ENCODE results near the gene CDHR4.
"Not testable (repeated sequence)": the region's sequence is repeated elsewhere in the genome, so short reads cannot be mapped to it uniquely, and the experiment has no call there.

Gene CDHR4

GRCh38 chr3:49803465-49804140 lies 3.9 kb upstream of the CDHR4 start:
- peak; percentile 43 for DNase-seq

- peak; percentile 82 for DNase-seq
Observed at GRCh38 chr3:49802719-49803464, 3.2 kb upstream of the CDHR4 start, which contains the start of gene INKA1. INKA1 (plus strand) TSS chr3:49803261; CDS start chr3:49803393, 132 bp downstream.

GRCh38 chr3:49801160-49801559 lies 1.5 kb upstream of the CDHR4 start:
- no peak for DNase-seq

DNA sequence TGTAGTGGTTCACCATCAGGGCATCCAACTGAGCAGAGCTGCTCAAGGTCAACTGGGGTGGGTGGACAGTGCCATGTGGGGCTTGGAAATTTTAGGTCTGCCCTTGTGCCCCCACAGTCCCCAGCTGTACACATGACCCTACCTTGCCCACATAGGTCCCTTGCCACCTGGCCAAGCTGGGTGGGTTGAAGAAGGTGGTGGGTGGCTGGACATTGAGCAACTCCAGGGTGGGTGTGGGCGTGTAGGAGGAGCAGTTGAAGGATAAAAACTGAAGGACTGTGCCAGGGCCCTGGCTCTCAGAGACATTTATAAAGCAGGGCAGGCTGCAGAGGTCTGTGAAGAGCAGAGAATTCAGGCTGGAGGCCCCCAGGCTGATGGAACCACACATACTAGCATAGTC lies 568 bp downstream of the CDHR4 start:
- DNase-seq: no peak

- no peak for DNase-seq
Observed at GRCh38 chr3:49794926-49795905, 4.5 kb downstream of the CDHR4 start.

- DNase-seq: no peak
Observed at GRCh38 chr3:49794431-49794830, 5.2 kb downstream of the CDHR4 start.

DNA sequence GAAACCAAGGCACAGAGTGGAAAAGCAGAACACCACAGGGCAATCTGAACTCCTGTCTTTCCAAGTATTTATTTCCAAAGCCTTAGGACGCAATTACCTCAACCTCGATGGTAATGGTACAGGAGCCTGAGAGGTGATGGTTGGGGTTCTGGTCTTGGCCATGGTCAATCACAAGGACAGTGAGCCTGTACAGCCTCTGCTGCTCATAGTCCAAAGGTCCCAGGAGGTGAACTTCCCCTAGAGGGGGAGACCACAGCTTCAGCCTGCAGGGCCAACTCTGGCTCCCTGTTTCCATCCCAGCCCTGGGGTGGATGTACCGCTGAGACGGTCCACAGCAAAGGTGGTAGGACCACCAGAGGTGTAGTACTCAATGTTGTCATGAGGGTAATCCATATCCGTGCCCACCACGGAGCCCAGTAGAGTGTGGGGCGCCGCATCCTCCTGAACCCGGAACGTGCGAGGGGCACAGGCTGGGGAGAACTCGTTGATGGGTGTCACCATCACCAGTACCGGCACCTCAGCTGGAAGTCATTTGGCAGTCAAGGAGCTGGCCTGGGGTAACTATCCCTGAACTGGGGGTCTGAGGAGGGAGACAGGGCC lies 6.1 kb downstream of the CDHR4 start:
- no peak for DNase-seq

GRCh38 chr3:49792371-49793150 lies 7.1 kb downstream of the CDHR4 start:
- DNase-seq: no peak

- DNase-seq: no peak
Observed at GRCh38 chr3:49791571-49791970, 8.1 kb downstream of the CDHR4 start.

DNA sequence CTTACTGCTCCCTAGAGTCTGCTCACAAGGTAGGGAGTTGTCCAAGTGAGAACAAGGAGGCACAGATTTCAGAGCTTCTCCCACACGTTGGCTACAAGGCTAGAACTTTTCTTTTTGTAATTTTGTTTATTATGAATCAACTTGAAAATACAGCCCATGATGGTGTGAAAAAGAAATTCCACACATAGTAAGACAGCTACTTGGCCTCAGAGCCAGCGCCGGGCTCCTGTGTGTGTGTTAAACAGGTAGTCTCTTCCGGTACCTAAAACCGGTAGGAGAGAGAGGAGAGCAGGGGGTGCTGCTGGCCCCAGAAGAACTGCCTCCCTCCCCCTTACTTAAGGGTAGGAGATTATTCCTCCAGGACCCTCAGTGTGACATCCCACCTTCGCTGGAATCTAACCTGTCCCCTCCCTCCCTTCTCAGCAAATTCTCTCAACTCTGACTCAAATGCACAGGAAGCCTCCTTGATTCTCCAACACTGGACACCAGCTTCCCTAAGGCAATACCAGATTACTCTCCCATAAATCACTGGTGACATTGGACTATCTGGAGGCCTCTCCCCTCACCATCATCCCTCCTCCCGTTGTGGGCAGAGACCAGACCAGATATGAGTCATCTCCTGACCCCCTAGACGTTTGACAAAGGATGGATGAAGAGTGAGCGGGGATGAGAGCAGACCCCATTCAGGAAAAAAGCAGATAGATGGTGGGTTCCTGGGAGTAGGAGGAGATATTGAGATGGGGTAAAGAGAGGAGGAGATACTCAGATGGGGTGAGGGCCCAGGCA lies 8.9 kb downstream of the CDHR4 start:
- DNase-seq: no peak

DNA sequence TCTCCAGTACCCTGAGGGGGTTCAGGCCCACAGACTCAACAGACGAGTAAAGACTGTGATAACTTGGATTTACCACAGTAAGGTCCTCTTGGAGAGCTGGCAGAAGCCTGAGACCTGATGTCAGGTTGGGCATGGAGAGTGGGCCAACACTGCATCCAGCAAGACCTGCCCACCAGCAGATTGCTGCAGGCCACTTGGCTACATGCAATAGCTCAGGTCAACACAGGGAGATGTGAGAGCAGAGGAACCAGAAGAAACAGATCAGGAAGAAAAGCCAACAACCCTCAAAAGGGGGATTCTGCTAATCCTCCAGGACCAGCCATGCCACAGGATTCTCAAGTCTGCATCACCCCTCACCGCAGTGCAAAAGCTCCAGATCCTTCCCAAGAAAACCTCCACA lies 11.6 kb downstream of the CDHR4 start:
- DNase-seq: no peak

DNA sequence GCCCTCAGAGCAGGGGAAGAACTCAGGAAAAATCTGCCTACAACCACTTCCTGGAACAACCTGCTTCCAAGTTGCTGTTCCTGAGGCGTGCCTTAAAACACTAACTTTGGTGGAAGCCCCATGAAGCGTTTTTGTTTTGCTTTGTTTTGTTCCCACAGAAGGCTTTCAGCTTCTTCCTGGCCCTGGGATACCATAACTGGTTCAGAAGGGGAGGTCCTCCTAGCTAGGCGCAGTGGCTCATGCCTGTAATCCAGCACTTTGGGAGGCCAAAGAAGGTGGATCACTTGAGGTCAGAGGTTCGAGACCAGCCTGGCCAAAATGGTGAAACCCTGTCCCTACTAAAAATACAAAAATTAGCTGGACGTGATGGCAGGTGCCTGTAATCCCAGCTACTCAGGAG lies 12.1 kb downstream of the CDHR4 start:
- no peak for DNase-seq

DNA sequence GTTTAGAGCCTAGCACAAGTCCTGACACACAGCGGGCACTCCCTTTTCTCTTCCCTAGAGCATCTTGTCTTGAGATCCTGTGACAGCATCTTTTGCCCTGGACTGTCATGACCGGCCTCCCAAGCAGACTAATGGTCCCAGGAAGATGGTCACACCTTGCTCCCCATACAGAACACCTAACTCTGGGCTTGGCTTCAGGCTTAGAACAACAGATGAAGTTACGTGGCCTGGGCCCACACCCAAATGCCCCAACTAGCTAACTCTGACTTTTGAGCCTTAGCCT lies 12.6 kb downstream of the CDHR4 start:
- no peak for DNase-seq

DNA sequence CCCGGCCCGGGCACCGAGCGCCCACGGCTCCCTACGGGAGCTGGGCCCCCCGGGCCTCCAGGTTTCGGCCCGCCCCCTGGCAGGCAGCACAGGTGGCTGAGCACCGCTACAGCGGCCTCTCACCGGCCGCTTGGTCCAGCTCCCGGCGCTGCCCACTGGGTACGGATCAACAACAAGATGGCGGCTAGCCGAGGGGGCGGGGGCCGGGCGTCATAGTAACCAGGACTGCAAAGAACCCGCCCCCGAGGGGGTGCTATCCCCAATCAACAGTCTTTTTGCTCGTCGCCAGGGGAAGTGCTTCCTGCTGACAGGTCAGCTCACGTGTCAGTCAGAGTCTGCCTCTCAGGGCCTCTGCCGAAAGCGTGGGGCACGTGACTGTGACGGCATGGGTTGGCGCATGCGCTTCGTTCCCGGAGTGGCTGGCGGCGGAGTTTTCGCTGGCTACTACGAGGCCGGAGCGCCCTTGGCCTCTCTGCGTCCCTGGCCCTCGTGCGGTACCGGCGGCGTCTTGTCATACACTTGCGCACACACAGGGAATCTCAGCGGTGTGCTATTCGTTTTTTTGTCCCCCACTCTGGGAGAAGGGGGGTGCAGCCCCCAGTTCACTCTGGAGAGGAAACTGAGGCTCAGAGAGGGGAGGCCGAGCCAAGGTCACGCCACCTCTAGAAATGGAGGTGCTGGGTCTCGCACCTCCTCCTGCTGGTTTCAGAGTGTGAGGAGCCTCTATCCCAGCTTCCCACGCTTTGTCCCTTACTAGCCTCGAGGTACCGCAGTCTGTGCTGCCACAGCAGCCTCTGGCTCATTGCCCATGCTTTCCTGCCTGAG lies 13.1 kb downstream of the CDHR4 start, which contains the start of gene IP6K1:
TSS of gene IP6K1 (minus strand) at position 186 of the 825 bp plus-strand sequence. CDS start 38,502 bp downstream, outside the sequence.
- peak; percentile 99 for DNase-seq

- no peak for DNase-seq
Observed at GRCh38 chr3:49785565-49786356, 13.9 kb downstream of the CDHR4 start.

DNA sequence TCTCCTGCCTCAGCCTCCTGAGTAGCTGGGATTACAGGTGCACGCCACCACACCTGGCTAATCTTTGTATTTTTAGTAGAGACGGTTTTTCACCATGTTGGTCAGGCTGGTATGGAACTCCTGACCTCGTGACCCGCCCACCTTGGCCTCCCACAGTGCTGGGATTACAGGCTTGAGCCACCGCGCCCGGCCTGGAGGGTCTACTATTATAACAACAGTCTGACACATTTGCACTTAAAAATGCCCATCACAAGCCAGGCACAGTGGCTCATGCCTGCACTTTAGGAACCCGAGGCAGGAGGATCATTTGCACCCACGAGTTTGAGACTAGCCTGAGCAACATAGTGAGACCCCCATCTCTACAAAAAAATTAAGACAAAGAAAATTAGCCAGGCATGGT lies 17.4 kb downstream of the CDHR4 start:
- not testable (repeated sequence) for DNase-seq

- no peak for DNase-seq
Observed at GRCh38 chr3:49781415-49782199, 18.1 kb downstream of the CDHR4 start.

DNA sequence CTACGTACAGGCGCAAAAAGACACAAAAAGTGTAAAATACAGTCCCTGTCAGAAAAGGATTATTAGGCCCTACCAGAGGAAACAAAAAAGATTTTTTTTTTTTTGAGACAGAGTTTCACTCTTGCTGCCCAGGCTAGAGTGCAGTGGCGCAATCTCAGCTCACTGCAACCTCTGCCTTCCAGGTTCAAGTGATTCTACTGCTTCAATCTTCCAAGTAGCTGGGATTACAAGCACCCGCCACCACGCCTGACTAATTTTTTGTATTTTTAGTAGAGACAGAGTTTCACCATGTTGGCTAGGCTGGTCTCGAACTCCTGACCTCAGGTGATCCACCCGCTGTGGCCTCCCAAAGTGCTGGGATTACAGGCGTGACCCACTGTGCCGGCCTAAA lies 18.7 kb downstream of the CDHR4 start:
- DNase-seq: not testable (repeated sequence)

Data from amniotic stem cell (primary cell).